H1 (cell line): ENCODE measurements around the gene GLYR1.

Experiments used
- ATF2 ChIP-seq: IDR thresholded peaks from 2 replicates; pipeline ENCODE4 v1.6.1; 2012; ENCODE audit warnings: low read length, inconsistent platforms
- CHD2 ChIP-seq: IDR thresholded peaks from 2 replicates; pipeline ENCODE4 v1.6.1; 2012; ENCODE audit warnings: low read length, improper control_type of control experiment
- CTCF ChIP-seq, 3 experiments: IDR thresholded peaks; 1 replicate in 2 of 3; 2 replicates in 1 of 3; pipeline versions ENCODE4 v1.5.1 to v1.6.1; 2011; ENCODE audit warnings: low read length in 3 of 3, mild to moderate bottlenecking in 3 of 3, inconsistent platforms in 2 of 3, low read depth in 1 of 3, moderate library complexity in 1 of 3; ENCODE audit not compliant: insufficient read depth in 1 of 3; ENCODE audit errors: control extremely low read depth in 1 of 3
- EP300 ChIP-seq, 2 experiments: IDR thresholded peaks; 1 replicate in 1 of 2; 2 replicates in 1 of 2; pipeline ENCODE4 v1.6.1; 2011 to 2012; ENCODE audit warnings: low read depth in 2 of 2, low read length in 2 of 2, mild to moderate bottlenecking in 2 of 2, borderline replicate concordance in 1 of 2, inconsistent platforms in 1 of 2, moderate library complexity in 1 of 2
- EZH2 ChIP-seq: fragments of 200-600 bp; sonication (generic); IDR thresholded peaks from 2 replicates; pipeline ENCODE4 v1.7.1; 2012; ENCODE audit warnings: low read depth, mild to moderate bottlenecking, moderate library complexity, low read length, inconsistent platforms; ENCODE audit not compliant: severe bottlenecking
- FOSL1 ChIP-seq: IDR thresholded peaks from 2 replicates; pipeline ENCODE4 v1.6.1; 2011; ENCODE audit warnings: mild to moderate bottlenecking, low read depth, low read length, moderate library complexity; ENCODE audit not compliant: insufficient read depth
- POLR2A ChIP-seq, 2 experiments: IDR thresholded peaks; 1 replicate in 1 of 2; 2 replicates in 1 of 2; pipeline ENCODE4 v1.6.1; 2011; ENCODE audit warnings: low read depth in 2 of 2, low read length in 2 of 2, mild to moderate bottlenecking in 2 of 2; ENCODE audit errors: control extremely low read depth in 1 of 2
- RXRA ChIP-seq: IDR thresholded peaks from 2 replicates; pipeline ENCODE4 v1.6.1; 2011; ENCODE audit warnings: low read depth, mild to moderate bottlenecking, low read length, moderate library complexity; ENCODE audit not compliant: insufficient read depth
- USF2 ChIP-seq: IDR thresholded peaks from 2 replicates; pipeline ENCODE4 v1.6.1; 2011; ENCODE audit warnings: low read length, improper control_type of control experiment

GRCh38 chr16:4882633-4883285 lies 35.7 kb upstream of the GLYR1 start:
- TF ChIP-seq CTCF (IDR thresholded peaks at IDR 0.05; ENCODE audit: control extremely low read depth in 1 of 3, insufficient read depth in 1 of 3, low read depth in 1 of 3, low read length in 3 of 3) (no peak), EZH2 (no peak), CHD2 (no peak), USF2 (no peak), FOSL1 (no peak), ATF2 (no peak), POLR2A (IDR thresholded peaks at IDR 0.05; ENCODE audit: control extremely low read depth in 1 of 2, low read depth in 2 of 2, low read length in 2 of 2) (no peak), RXRA (no peak), EP300 (IDR thresholded peaks at IDR 0.05; ENCODE audit: borderline replicate concordance in 1 of 2, low read depth in 2 of 2, low read length in 2 of 2) (no peak)
